ENCODE results near the gene LHB. TPM values are rescaled to one million over a fixed set of nuclear protein-coding genes. Genes with fewer than 3 reads are reported as not detected.
A peak's percentile ranks its signal among the peaks of the same experiment; 100 is the strongest.
"Not testable (repeated sequence)": the region's sequence is repeated elsewhere in the genome, so short reads cannot be mapped to it uniquely, and the experiment has no call there.

LHB gene
- polyA plus RNA-seq, 4 donors, result 0.12 to 40.5 (median 5.2) TPM

- WGBS, 3 donors, result 32 to 45% (median 41%) methylated on average over 10 of the region's 10 CpGs
- H3K4me1 ChIP-seq (ENCODE audit: control insufficient read depth in 3 of 3, insufficient read depth in 2 of 3, low read depth in 1 of 3, low read length in 2 of 3), result peaks cover 0 to 17% (median 2%) of the 10 kb centered on the region in 3 donors
- DNase-seq (no peak), FAIRE-seq (no peak)
- H3K27ac ChIP-seq (ENCODE audit: low read depth in 1 of 3, low read length in 2 of 3), result no peak overlapping the region
- H3K4me3 ChIP-seq (ENCODE audit: low read depth in 1 of 3, low read length in 3 of 3), result no peak overlapping the region
- peaks cover 0 to 2% of the 10 kb centered on the region in 2 donors for H3K9me3 ChIP-seq (ENCODE audit: control insufficient read depth in 2 of 2, insufficient read depth in 1 of 2, low read depth in 1 of 2, low read length in 1 of 2)
- no peaks in the 10 kb centered on the region for H3K36me3 ChIP-seq (ENCODE audit: control insufficient read depth in 3 of 3, insufficient read depth in 2 of 3, low read depth in 1 of 3, low read length in 3 of 3)
- peaks cover 0 to 74% (median 10%) of the 10 kb centered on the region in 3 donors for H3K27me3 ChIP-seq (ENCODE audit: control insufficient read depth in 3 of 3, insufficient read depth in 3 of 3, low read length in 3 of 3)
Measured at GRCh38 chr19:49058562-49058961, 41.7 kb upstream of the LHB start.

GRCh38 chr19:49057636-49058234 lies 40.8 kb upstream of the LHB start, which contains the start of gene CGB7:
TSS of gene CGB7 (minus strand) at chr19:49057749. CDS start at chr19:49055375, 2,374 bp downstream.
- peak; percentile 68 to 74 for DNase-seq
- peak within 1 kb of the TSS; percentile 3 to 62 (median 40) for H3K4me3 ChIP-seq (ENCODE audit: low read depth in 1 of 3, low read length in 3 of 3)
- H3K27ac ChIP-seq (ENCODE audit: low read depth in 1 of 3, low read length in 2 of 3), result no peak within 1 kb of the TSS
- H3K27me3 ChIP-seq (ENCODE audit: control insufficient read depth in 3 of 3, insufficient read depth in 3 of 3, low read length in 3 of 3), result peaks cover 0 to 70% (median 10%) of the 10 kb centered on the region in 3 donors
- peaks cover 0 to 2% of the 10 kb centered on the region in 2 donors for H3K9me3 ChIP-seq (ENCODE audit: control insufficient read depth in 2 of 2, insufficient read depth in 1 of 2, low read depth in 1 of 2, low read length in 1 of 2)
- FAIRE-seq, result no peak
- 3 to 7% (median 3%) methylated on average over 34 to 38 of the region's 38 CpGs for WGBS, 3 donors
- no peaks in the 10 kb centered on the region for H3K36me3 ChIP-seq (ENCODE audit: control insufficient read depth in 3 of 3, insufficient read depth in 2 of 3, low read depth in 1 of 3, low read length in 3 of 3)
- peaks cover 0 to 17% (median 2%) of the 10 kb centered on the region in 3 donors for H3K4me1 ChIP-seq (ENCODE audit: control insufficient read depth in 3 of 3, insufficient read depth in 2 of 3, low read depth in 1 of 3, low read length in 2 of 3)

- DNase-seq; FAIRE-seq; H3K9me3 ChIP-seq (ENCODE audit: control insufficient read depth in 2 of 2, insufficient read depth in 1 of 2, low read depth in 1 of 2, low read length in 1 of 2); H3K27ac ChIP-seq (ENCODE audit: low read depth in 1 of 3, low read length in 2 of 3); H3K36me3 ChIP-seq (ENCODE audit: control insufficient read depth in 3 of 3, insufficient read depth in 2 of 3, low read depth in 1 of 3, low read length in 3 of 3): not testable (repeated sequence)
- peaks cover 0 to 66% (median 8%) of the 10 kb centered on the region in 3 donors for H3K27me3 ChIP-seq (ENCODE audit: control insufficient read depth in 3 of 3, insufficient read depth in 3 of 3, low read length in 3 of 3)
- H3K4me3 ChIP-seq (ENCODE audit: low read depth in 1 of 3, low read length in 3 of 3), result peak overlapping the region in 2 of 3 donors; percentile 40 to 62
- 3% methylated on average over 27 to 34 of the region's 34 CpGs for WGBS, 3 donors
- H3K4me1 ChIP-seq (ENCODE audit: control insufficient read depth in 3 of 3, insufficient read depth in 2 of 3, low read depth in 1 of 3, low read length in 2 of 3), result peaks cover 0 to 17% (median 2%) of the 10 kb centered on the region in 3 donors
Measured at GRCh38 chr19:49056902-49057596, 40.2 kb upstream of the LHB start.

- Histone ChIP-seq H3K36me3 (ENCODE audit: control insufficient read depth in 3 of 3, insufficient read depth in 2 of 3, low read depth in 1 of 3, low read length in 3 of 3) (no peaks in the 10 kb centered on the region), H3K9me3 (ENCODE audit: control insufficient read depth in 2 of 2, insufficient read depth in 1 of 2, low read depth in 1 of 2, low read length in 1 of 2) (peaks cover 0 to 2% of the 10 kb centered on the region in 2 donors), H3K4me1 (ENCODE audit: control insufficient read depth in 3 of 3, insufficient read depth in 2 of 3, low read depth in 1 of 3, low read length in 2 of 3) (peaks cover 0 to 17% (median 2%) of the 10 kb centered on the region in 3 donors), H3K27ac (ENCODE audit: low read depth in 1 of 3, low read length in 2 of 3) (no peak overlapping the region), H3K27me3 (ENCODE audit: control insufficient read depth in 3 of 3, insufficient read depth in 3 of 3, low read length in 3 of 3) (peaks cover 0 to 59% (median 8%) of the 10 kb centered on the region in 3 donors), H3K4me3 (ENCODE audit: low read depth in 1 of 3, low read length in 3 of 3) (peak overlapping the region; percentile 25 to 62 (median 40))
- WGBS, 3 donors, result 1% methylated on average over 59 to 63 of the region's 63 CpGs
- FAIRE-seq, result no peak
- peak; percentile 52 to 74 for DNase-seq
Measured at GRCh38 chr19:49056101-49056901, 39.4 kb upstream of the LHB start.

GRCh38 chr19:49050376-49051033 lies 33.6 kb upstream of the LHB start:
- not testable (repeated sequence) for H3K4me3 ChIP-seq (ENCODE audit: low read depth in 1 of 3, low read length in 3 of 3); H3K36me3 ChIP-seq (ENCODE audit: control insufficient read depth in 3 of 3, insufficient read depth in 2 of 3, low read depth in 1 of 3, low read length in 3 of 3); H3K27me3 ChIP-seq (ENCODE audit: control insufficient read depth in 3 of 3, insufficient read depth in 3 of 3, low read length in 3 of 3); H3K9me3 ChIP-seq (ENCODE audit: control insufficient read depth in 2 of 2, insufficient read depth in 1 of 2, low read depth in 1 of 2, low read length in 1 of 2); H3K4me1 ChIP-seq (ENCODE audit: control insufficient read depth in 3 of 3, insufficient read depth in 2 of 3, low read depth in 1 of 3, low read length in 2 of 3); H3K27ac ChIP-seq (ENCODE audit: low read depth in 1 of 3, low read length in 2 of 3); FAIRE-seq; DNase-seq
- WGBS, 3 donors, result 52 to 70% (median 61%) methylated on average over 24 of the region's 24 CpGs

GRCh38 chr19:49049834-49050233 lies 32.9 kb upstream of the LHB start:
- not testable (repeated sequence) for H3K27ac ChIP-seq (ENCODE audit: low read depth in 1 of 3, low read length in 2 of 3); FAIRE-seq; H3K4me1 ChIP-seq (ENCODE audit: control insufficient read depth in 3 of 3, insufficient read depth in 2 of 3, low read depth in 1 of 3, low read length in 2 of 3); H3K9me3 ChIP-seq (ENCODE audit: control insufficient read depth in 2 of 2, insufficient read depth in 1 of 2, low read depth in 1 of 2, low read length in 1 of 2); H3K27me3 ChIP-seq (ENCODE audit: control insufficient read depth in 3 of 3, insufficient read depth in 3 of 3, low read length in 3 of 3); H3K36me3 ChIP-seq (ENCODE audit: control insufficient read depth in 3 of 3, insufficient read depth in 2 of 3, low read depth in 1 of 3, low read length in 3 of 3); DNase-seq; H3K4me3 ChIP-seq (ENCODE audit: low read depth in 1 of 3, low read length in 3 of 3)
- 66 to 80% (median 80%) methylated on average over 2 to 3 of the region's 4 CpGs for WGBS, 3 donors

- not testable (repeated sequence) for H3K4me3 ChIP-seq (ENCODE audit: low read depth in 1 of 3, low read length in 3 of 3); H3K9me3 ChIP-seq (ENCODE audit: control insufficient read depth in 2 of 2, insufficient read depth in 1 of 2, low read depth in 1 of 2, low read length in 1 of 2); DNase-seq; H3K4me1 ChIP-seq (ENCODE audit: control insufficient read depth in 3 of 3, insufficient read depth in 2 of 3, low read depth in 1 of 3, low read length in 2 of 3); H3K27me3 ChIP-seq (ENCODE audit: control insufficient read depth in 3 of 3, insufficient read depth in 3 of 3, low read length in 3 of 3); FAIRE-seq; H3K27ac ChIP-seq (ENCODE audit: low read depth in 1 of 3, low read length in 2 of 3); H3K36me3 ChIP-seq (ENCODE audit: control insufficient read depth in 3 of 3, insufficient read depth in 2 of 3, low read depth in 1 of 3, low read length in 3 of 3)
- 40 to 70% (median 68%) methylated on average over 10 of the region's 12 CpGs for WGBS, 3 donors
Measured at GRCh38 chr19:49049011-49049410, 32.1 kb upstream of the LHB start, which contains the start of gene CGB8. TSS of gene CGB8 (minus strand) at chr19:49049111. CDS start at chr19:49048739, 372 bp downstream.

- not testable (repeated sequence) for H3K4me3 ChIP-seq (ENCODE audit: low read depth in 1 of 3, low read length in 3 of 3); DNase-seq; H3K36me3 ChIP-seq (ENCODE audit: control insufficient read depth in 3 of 3, insufficient read depth in 2 of 3, low read depth in 1 of 3, low read length in 3 of 3); H3K27me3 ChIP-seq (ENCODE audit: control insufficient read depth in 3 of 3, insufficient read depth in 3 of 3, low read length in 3 of 3); H3K27ac ChIP-seq (ENCODE audit: low read depth in 1 of 3, low read length in 2 of 3); H3K9me3 ChIP-seq (ENCODE audit: control insufficient read depth in 2 of 2, insufficient read depth in 1 of 2, low read depth in 1 of 2, low read length in 1 of 2); H3K4me1 ChIP-seq (ENCODE audit: control insufficient read depth in 3 of 3, insufficient read depth in 2 of 3, low read depth in 1 of 3, low read length in 2 of 3); FAIRE-seq
- WGBS, 3 donors, result 53 to 66% (median 62%) methylated on average over 14 of the region's 15 CpGs
Measured at GRCh38 chr19:49043548-49043947, 26.7 kb upstream of the LHB start, which contains the start of gene CGB5. TSS of gene CGB5 (plus strand) at chr19:49043848. CDS start at chr19:49044210, 362 bp downstream.
